ENCODE results near the gene EYS.

GRCh38 chr6:64263778-64264177, 1443.2 kb downstream of the EYS start:
- TF ChIP-seq MYC (CRISPR knock-in tag; IDR thresholded peaks at IDR 0.05; ENCODE audit: borderline replicate concordance) (no peak), TAF1 (CRISPR knock-in tag; IDR thresholded peaks at IDR 0.05) (no peak), GFI1 (CRISPR knock-in tag; IDR thresholded peaks at IDR 0.05; ENCODE audit: borderline replicate concordance) (no peak), ZNF276 (CRISPR knock-in tag; IDR thresholded peaks at IDR 0.05; ENCODE audit: low read depth) (no peak), KMT2B (CRISPR knock-in tag; IDR thresholded peaks at IDR 0.05) (no peak), ZNF432 (CRISPR knock-in tag; IDR thresholded peaks at IDR 0.05; ENCODE audit: borderline replicate concordance) (no peak), CTCF (CRISPR knock-in tag; IDR thresholded peaks at IDR 0.05) (no peak), FOXA1 (IDR thresholded peaks at IDR 0.05) (no peak), FOXA1 (CRISPR knock-in tag; IDR thresholded peaks at IDR 0.05) (no peak), KDM5B (CRISPR knock-in tag; IDR thresholded peaks at IDR 0.05; ENCODE audit: borderline replicate concordance) (no peak), ZBTB20 (CRISPR knock-in tag; IDR thresholded peaks at IDR 0.05; ENCODE audit: borderline replicate concordance, low read depth) (no peak), ZFP37 (CRISPR knock-in tag; IDR thresholded peaks at IDR 0.05; ENCODE audit: borderline replicate concordance) (no peak), EZH2 (conservative IDR thresholded peaks at IDR 0.05; ENCODE audit: low read depth, low read length) (no peak), CEBPB (IDR thresholded peaks at IDR 0.05; ENCODE audit: borderline replicate concordance, low read depth, low read length) (no peak), IRF9 (CRISPR knock-in tag; IDR thresholded peaks at IDR 0.05; ENCODE audit: borderline replicate concordance) (no peak)

Data from HepG2 (cell line).